ENCODE data around the gene PADI4. TPM values are rescaled to one million over a fixed set of nuclear protein-coding genes. Genes with fewer than 3 reads are reported as not detected.

The PADI4 gene
- total RNA-seq, 1 donor from 2014 or later: not detected

Other genes starting within 250 kb of the PADI4 start
- 0.11 and 0.14 TPM in 2 replicates for gene PADI2, start 188.7 kb upstream of the PADI4 start, total RNA-seq
- gene PADI1, start 103.1 kb upstream of the PADI4 start, total RNA-seq: not detected in 2 replicates
- not detected in 2 replicates for gene PADI3, start 59.1 kb upstream of the PADI4 start, total RNA-seq
- not detected in 2 replicates for gene PADI6, start 64.0 kb downstream of the PADI4 start, total RNA-seq
- 140 and 142 TPM in 2 replicates for gene RCC2, start 131.5 kb downstream of the PADI4 start, total RNA-seq
- not detected in 2 replicates for gene ARHGEF10L, start 231.5 kb downstream of the PADI4 start, total RNA-seq

All from T-helper 2 cell treated with Interferon-gamma antibody and Interleukin-4, amounts not matched to agents 100 ng/mL and 5 ng/mL, for 36 hours (primary cell).